Lung (tissue), 12 donors: ENCODE measurements around the gene MAP7D3. TPM values are rescaled to one million over a fixed set of nuclear protein-coding genes. Genes with fewer than 3 reads are reported as not detected.

Experiments used
- ATAC-seq: fragments of 200-7000 bp; cut with Tn5 transposase; one replicate; pipeline ENCODE4 v1.9.1; 2020; ENCODE audit warnings: moderate number of reproducible peaks; ENCODE audit not compliant: insufficient read depth, low FRiP score
- DNase-seq, 3 donors: peaks; one replicate each; pipeline ENCODE4 v3.0.0-alpha.2; 2013 to 2017
- H3K27ac ChIP-seq, 2 donors: one replicate each; pipeline ENCODE4 v1.5.1; 2013; ENCODE audit warnings: mild to moderate bottlenecking in 2 of 2, moderate library complexity in 2 of 2, control low read depth in 1 of 2, inconsistent platforms in 1 of 2, low read depth in 1 of 2, low read length in 1 of 2
- H3K27me3 ChIP-seq, 3 donors: one replicate each; pipeline ENCODE4 v1.5.1; 2013; ENCODE audit warnings: low read length in 2 of 3; ENCODE audit not compliant: control insufficient read depth in 3 of 3, insufficient read depth in 3 of 3
- H3K36me3 ChIP-seq, 4 donors: one replicate each; pipeline ENCODE4 v1.5.1; 2013; ENCODE audit warnings: low read length in 4 of 4, mild to moderate bottlenecking in 1 of 4, moderate library complexity in 1 of 4; ENCODE audit not compliant: control insufficient read depth in 4 of 4, insufficient read depth in 4 of 4
- H3K4me1 ChIP-seq, 5 donors: one replicate each; pipeline ENCODE4 v1.5.1; 2013; ENCODE audit warnings: low read length in 5 of 5, mild to moderate bottlenecking in 2 of 5, moderate library complexity in 1 of 5; ENCODE audit not compliant: control insufficient read depth in 5 of 5, insufficient read depth in 5 of 5
- H3K4me3 ChIP-seq: one replicate; pipeline ENCODE4 v1.5.1; 2013; ENCODE audit warnings: mild to moderate bottlenecking, control low read depth, moderate library complexity
- H3K9ac ChIP-seq, 2 donors: one replicate each; pipeline ENCODE4 v1.5.1; 2013; ENCODE audit warnings: low read length in 2 of 2, control low read depth in 1 of 2; ENCODE audit not compliant: insufficient read depth in 1 of 2
- H3K9me3 ChIP-seq, 4 donors: one replicate each; pipeline ENCODE4 v1.5.1; 2013; ENCODE audit warnings: low read length in 3 of 4, mild to moderate bottlenecking in 1 of 4, moderate library complexity in 1 of 4; ENCODE audit not compliant: control insufficient read depth in 4 of 4, insufficient read depth in 3 of 4
- WGBS, 2 donors: extraction: QIAGEN DNeasy Blood & Tissue Kit; methylation state at CpG; one replicate each; pipeline ENCODE4 v1.1.7; 2013; 5-methylcytosine and 5-hydroxymethylcytosine counted together
- polyA plus RNA-seq, 2 donors: library from polyadenylated mRNA; stranded (reverse); fragments of 200-250 nt; gene quantifications; one replicate each; pipeline ENCODE4 v1.2.1, GENCODE V29; 2013
- total RNA-seq, 2 donors: library from RNA; depleted of rRNA in 1 of 2; stranded (reverse); fragments of >200 nt in 1 of 2; gene quantifications; one replicate each; pipeline ENCODE4 v1.2.1, GENCODE V29; 2014 to 2021
- TF ChIP-seq, protein P1 (sequence below): IDR thresholded peaks from 2 replicates; pipeline ENCODE4 v1.5.1; 2012; ENCODE audit warnings: mild to moderate bottlenecking; ENCODE audit errors: control extremely low read depth, extremely low read depth
- donor health status: control.
- donor health status: control.
- donor health status: Bipolar disorder and iron deficiency.
- donor health status: healthy.
- donor health status: DM: yes; HTN: yes; CAD: no.

Gene MAP7D3
- total and polyA plus RNA-seq, 4 donors = 4.0 to 10.5 (median 6.5) TPM

GRCh38 chrX:136228839-136229207 lies 22.4 kb downstream of the MAP7D3 start:
- WGBS, 2 donors = 55 to 67% methylated on average over 3 of the region's 3 CpGs
- H3K27me3 ChIP-seq = peaks cover 0 to 24% (median 8%) of the 10 kb centered on the region in 3 donors
- TF ChIP-seq, protein P1, sequence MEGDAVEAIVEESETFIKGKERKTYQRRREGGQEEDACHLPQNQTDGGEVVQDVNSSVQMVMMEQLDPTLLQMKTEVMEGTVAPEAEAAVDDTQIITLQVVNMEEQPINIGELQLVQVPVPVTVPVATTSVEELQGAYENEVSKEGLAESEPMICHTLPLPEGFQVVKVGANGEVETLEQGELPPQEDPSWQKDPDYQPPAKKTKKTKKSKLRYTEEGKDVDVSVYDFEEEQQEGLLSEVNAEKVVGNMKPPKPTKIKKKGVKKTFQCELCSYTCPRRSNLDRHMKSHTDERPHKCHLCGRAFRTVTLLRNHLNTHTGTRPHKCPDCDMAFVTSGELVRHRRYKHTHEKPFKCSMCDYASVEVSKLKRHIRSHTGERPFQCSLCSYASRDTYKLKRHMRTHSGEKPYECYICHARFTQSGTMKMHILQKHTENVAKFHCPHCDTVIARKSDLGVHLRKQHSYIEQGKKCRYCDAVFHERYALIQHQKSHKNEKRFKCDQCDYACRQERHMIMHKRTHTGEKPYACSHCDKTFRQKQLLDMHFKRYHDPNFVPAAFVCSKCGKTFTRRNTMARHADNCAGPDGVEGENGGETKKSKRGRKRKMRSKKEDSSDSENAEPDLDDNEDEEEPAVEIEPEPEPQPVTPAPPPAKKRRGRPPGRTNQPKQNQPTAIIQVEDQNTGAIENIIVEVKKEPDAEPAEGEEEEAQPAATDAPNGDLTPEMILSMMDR = no peak
- no peak overlapping the region for H3K27ac ChIP-seq
- ATAC-seq (no peak), DNase-seq (no peak)
- H3K4me3 ChIP-seq = no peak overlapping the region
- peaks cover 4 to 7% (median 4%) of the 10 kb centered on the region in 4 donors for H3K36me3 ChIP-seq
- H3K9me3 ChIP-seq = no peaks in the 10 kb centered on the region
- no peak overlapping the region for H3K9ac ChIP-seq
- H3K4me1 ChIP-seq = no peaks in the 10 kb centered on the region

DNA sequence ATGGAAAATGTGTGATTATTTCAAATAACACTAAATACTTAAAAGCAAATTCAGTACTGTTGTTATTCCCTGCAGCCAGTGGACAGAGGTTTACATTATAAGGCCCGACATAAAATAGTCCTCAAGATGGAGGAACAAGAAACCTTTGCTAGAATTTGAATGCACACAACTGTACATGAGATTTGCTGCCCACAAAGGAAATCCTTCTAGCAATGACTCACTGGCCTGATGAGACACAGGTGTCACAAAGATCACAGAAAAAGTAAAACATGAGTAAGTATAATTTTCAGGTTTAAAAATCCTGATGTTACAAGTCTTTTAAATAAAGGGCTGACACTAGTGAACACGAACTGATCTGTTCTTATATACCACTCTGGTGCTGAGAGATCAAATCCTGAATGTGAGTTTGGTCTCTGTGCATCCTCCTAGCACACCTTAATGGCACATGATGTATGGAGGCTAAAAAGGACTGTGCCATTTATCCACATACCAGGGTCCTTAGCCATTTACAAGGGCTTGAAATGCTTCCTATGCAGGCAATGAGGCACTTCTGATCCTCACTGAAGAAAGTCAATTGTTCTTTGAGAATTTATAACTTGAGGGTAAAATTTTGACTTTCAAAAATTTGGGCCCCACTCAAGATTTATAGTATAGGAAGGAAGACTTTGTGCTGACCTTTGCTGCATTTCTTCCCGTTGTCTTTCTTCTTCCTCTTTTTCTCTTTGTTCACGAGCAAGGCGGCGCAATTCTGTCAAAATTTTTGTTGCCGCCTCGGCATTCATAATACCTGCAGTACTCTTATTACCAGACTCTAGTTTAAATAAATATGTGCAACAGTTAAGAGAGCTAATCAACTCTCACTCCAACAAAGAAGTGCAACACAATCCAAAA lies 23.0 kb downstream of the MAP7D3 start:
- H3K36me3 ChIP-seq = peaks cover 4 to 7% (median 4%) of the 10 kb centered on the region in 4 donors
- ATAC-seq (no peak), DNase-seq (no peak)
- no peak overlapping the region for H3K27ac ChIP-seq
- H3K4me3 ChIP-seq = no peak overlapping the region
- H3K9ac ChIP-seq = no peak overlapping the region
- H3K4me1 ChIP-seq = no peaks in the 10 kb centered on the region
- H3K27me3 ChIP-seq = peaks cover 0 to 24% (median 8%) of the 10 kb centered on the region in 3 donors
- TF ChIP-seq, protein P1 = no peak
- H3K9me3 ChIP-seq = no peaks in the 10 kb centered on the region
- 39 to 72% methylated on average over 8 of the region's 8 CpGs for WGBS, 2 donors

DNA sequence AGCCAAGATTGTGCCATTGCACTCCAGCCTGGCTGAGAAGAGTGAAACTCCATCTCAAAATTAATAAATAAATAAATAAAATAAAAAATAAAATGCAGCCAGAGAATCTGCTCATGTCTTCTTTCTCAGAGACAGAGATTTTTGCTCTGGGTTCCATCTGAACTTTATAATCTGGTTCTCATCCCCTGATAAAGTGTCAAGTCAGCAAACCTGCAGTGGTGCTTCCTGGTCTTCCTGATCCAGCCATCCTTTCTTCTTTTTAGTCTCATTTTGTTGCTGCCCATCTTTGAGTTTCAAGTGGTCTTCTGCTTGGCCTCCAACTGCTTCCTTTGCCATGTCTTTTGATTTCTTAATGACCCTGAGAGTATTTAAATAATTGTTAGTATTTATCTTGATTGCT lies 24.1 kb downstream of the MAP7D3 start:
- Histone ChIP-seq H3K27ac (no peak overlapping the region), H3K4me3 (no peak overlapping the region), H3K9ac (no peak overlapping the region), H3K9me3 (no peaks in the 10 kb centered on the region), H3K27me3 (peaks cover 0 to 21% (median 7%) of the 10 kb centered on the region in 3 donors), H3K4me1 (no peaks in the 10 kb centered on the region), H3K36me3 (peaks cover 4 to 7% (median 6%) of the 10 kb centered on the region in 4 donors)
- ATAC-seq (no peak), DNase-seq (no peak)
- TF ChIP-seq, protein P1 = no peak
